GM21367 (cell line): ENCODE data around the gene PAX5.
A peak's percentile ranks its signal among the peaks of the same experiment; 100 is the strongest.

Experiments used
- ATAC-seq: cut with Tn5 transposase; IDR thresholded peaks from one replicate; pipeline ENCODE4 v1.9.1; 2021; ENCODE audit not compliant: unreplicated experiment

Gene PAX5

GRCh38 chr9:36935332-36935731 is 98.7 kb downstream of the PAX5 start:
- no peak for ATAC-seq

- ATAC-seq: no peak
Observed at GRCh38 chr9:36934478-36935065, 99.5 kb downstream of the PAX5 start.

GRCh38 chr9:36933676-36934215 is 100.3 kb downstream of the PAX5 start:
- ATAC-seq: no peak

- no peak for ATAC-seq
Observed at GRCh38 chr9:36932198-36932597, 101.9 kb downstream of the PAX5 start.

- ATAC-seq: no peak
Observed at GRCh38 chr9:36930941-36931340, 103.1 kb downstream of the PAX5 start.

GRCh38 chr9:36929350-36929675 is 104.8 kb downstream of the PAX5 start:
- no peak for ATAC-seq

GRCh38 chr9:36928670-36929349 is 105.3 kb downstream of the PAX5 start:
- ATAC-seq: peak; percentile 55

- no peak for ATAC-seq
Observed at GRCh38 chr9:36928210-36928609, 105.9 kb downstream of the PAX5 start.

- ATAC-seq: no peak
Observed at GRCh38 chr9:36924757-36925432, 109.2 kb downstream of the PAX5 start.

- ATAC-seq: no peak
Observed at GRCh38 chr9:36924071-36924470, 110.0 kb downstream of the PAX5 start.

- ATAC-seq: no peak
Observed at GRCh38 chr9:36923025-36923625, 110.9 kb downstream of the PAX5 start.

GRCh38 chr9:36922548-36922947 is 111.5 kb downstream of the PAX5 start:
- no peak for ATAC-seq

GRCh38 chr9:36914212-36914577 is 119.9 kb downstream of the PAX5 start:
- ATAC-seq: no peak

GRCh38 chr9:36913393-36914211 is 120.5 kb downstream of the PAX5 start:
- ATAC-seq: no peak

- ATAC-seq: no peak
Observed at GRCh38 chr9:36912620-36913019, 121.4 kb downstream of the PAX5 start.

- no peak for ATAC-seq
Observed at GRCh38 chr9:36911601-36912412, 122.3 kb downstream of the PAX5 start.

GRCh38 chr9:36911037-36911436 is 123.0 kb downstream of the PAX5 start:
- no peak for ATAC-seq

GRCh38 chr9:36906492-36906891 is 127.6 kb downstream of the PAX5 start:
- no peak for ATAC-seq

GRCh38 chr9:36905101-36906066 is 128.7 kb downstream of the PAX5 start:
- no peak for ATAC-seq
